ENCODE data around the gene ABL1. TPM values are rescaled to one million over a fixed set of nuclear protein-coding genes. Genes with fewer than 3 reads are reported as not detected.

Gene ABL1
- total RNA-seq, 4 donors from 2014 or later = 31.3 to 40.4 (median 34.8) TPM

GRCh38 chr9:130893341-130894101, 58.5 kb downstream of the ABL1 start:
- no peak for DNase-seq (ENCODE audit: low spot score in 2 of 2)
- Histone ChIP-seq H3K9me3 (no peaks in the 10 kb centered on the region), H3K27me3 (peaks cover 25% of the 10 kb centered on the region), H3K36me3 (peaks cover 45% of the 10 kb centered on the region), H3K27ac (no peak overlapping the region), H3K4me1 (peaks cover 27% of the 10 kb centered on the region), H3K4me3 (no peak overlapping the region)
- no peak for TF ChIP-seq POLR2A (IDR thresholded peaks at IDR 0.05)
- peak in 1 of 2 donors; percentile 28 for TF ChIP-seq CTCF (IDR thresholded peaks at IDR 0.05)
- WGBS = 70% methylated on average over 34 of the region's 34 CpGs

GRCh38 chr9:130894546-130894945, 59.5 kb downstream of the ABL1 start:
- WGBS = no CpG with 5 or more reads among the region's 7 CpGs
- Histone ChIP-seq H3K4me3 (no peak overlapping the region), H3K4me1 (peaks cover 27% of the 10 kb centered on the region), H3K36me3 (peaks cover 36% of the 10 kb centered on the region), H3K27ac (no peak overlapping the region), H3K27me3 (peaks cover 26% of the 10 kb centered on the region), H3K9me3 (no peaks in the 10 kb centered on the region)
- no peak for DNase-seq (ENCODE audit: low spot score in 2 of 2)
- no peak for TF ChIP-seq POLR2A (IDR thresholded peaks at IDR 0.05)
- TF ChIP-seq EP300 (IDR thresholded peaks at IDR 0.05) = no peak
- TF ChIP-seq CTCF (IDR thresholded peaks at IDR 0.05) = no peak
- TF ChIP-seq POLR2AphosphoS5 (IDR thresholded peaks at IDR 0.05) = no peak

DNA sequence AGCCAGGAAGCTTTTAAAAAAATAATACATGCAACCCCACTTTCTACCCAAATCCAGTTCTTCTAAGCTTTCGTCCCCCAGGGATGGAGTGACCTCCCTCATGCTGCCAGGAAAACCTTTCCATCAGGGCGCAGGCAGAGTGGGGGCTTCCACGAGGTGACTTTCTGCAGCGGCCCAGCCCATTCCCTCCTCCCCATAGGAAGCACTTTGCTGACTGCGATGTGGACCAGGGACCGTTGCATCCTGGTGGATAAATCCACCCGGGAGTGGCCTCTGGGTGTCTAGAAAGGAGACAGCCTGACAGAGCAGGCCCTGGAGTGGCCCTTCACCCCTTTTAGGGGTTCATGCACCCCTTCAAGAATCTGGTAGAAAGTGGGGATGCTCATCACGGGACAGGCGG, 60.0 kb downstream of the ABL1 start:
- Histone ChIP-seq H3K27me3 (peaks cover 26% of the 10 kb centered on the region), H3K36me3 (peaks cover 31% of the 10 kb centered on the region), H3K4me1 (peaks cover 27% of the 10 kb centered on the region), H3K9me3 (no peaks in the 10 kb centered on the region), H3K27ac (no peak overlapping the region), H3K4me3 (no peak overlapping the region)
- WGBS = 76% methylated on average over 7 of the region's 9 CpGs
- no peak for TF ChIP-seq EP300 (IDR thresholded peaks at IDR 0.05)
- no peak for DNase-seq (ENCODE audit: low spot score in 2 of 2)

DNA sequence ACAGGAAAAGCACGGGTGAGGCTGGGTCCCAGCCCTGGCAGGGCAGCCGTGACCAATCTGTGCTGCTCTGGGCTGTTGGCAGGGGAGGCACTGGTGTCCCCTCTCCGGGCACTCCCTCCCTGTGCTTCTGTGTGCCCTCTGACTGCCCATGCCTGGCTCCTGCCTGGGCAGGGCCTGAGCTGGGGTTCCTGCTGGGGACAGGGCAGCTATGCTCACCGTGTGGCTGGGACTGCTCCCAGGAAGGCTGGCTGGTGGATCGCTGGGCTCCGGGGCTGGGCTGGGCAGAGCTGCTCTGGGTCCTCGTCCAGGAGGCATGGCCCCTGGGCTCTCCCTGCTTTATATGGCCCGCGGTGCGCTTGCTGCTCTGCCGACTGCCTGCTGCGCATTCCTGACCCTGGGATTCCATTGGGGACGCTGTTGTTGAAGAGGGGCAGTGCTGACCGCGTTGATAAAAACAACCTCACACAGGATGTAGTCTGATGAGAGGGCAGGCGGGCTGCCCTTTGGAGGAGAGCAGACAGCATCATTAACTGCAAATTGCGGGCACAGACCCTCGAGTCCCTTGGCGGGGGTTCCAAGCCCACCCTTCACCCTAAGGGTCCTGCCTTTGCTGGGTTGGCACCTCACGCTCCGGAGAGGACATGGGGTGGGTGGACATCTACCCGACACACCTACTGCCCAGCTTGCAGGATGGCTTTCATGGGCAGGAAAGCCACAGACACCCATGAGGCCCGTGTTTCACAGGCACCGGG, 60.6 kb downstream of the ABL1 start:
- Histone ChIP-seq H3K36me3 (peaks cover 25% of the 10 kb centered on the region), H3K4me1 (peaks cover 27% of the 10 kb centered on the region), H3K27ac (no peak overlapping the region), H3K4me3 (no peak overlapping the region), H3K27me3 (peaks cover 27% of the 10 kb centered on the region), H3K9me3 (no peaks in the 10 kb centered on the region)
- DNase-seq (ENCODE audit: low spot score in 2 of 2) = no peak
- TF ChIP-seq EP300 (IDR thresholded peaks at IDR 0.05) (no peak), POLR2A (IDR thresholded peaks at IDR 0.05) (no peak), POLR2AphosphoS5 (IDR thresholded peaks at IDR 0.05) (no peak), CTCF (IDR thresholded peaks at IDR 0.05) (no peak)
- WGBS = 71% methylated on average over 13 of the region's 24 CpGs

DNA sequence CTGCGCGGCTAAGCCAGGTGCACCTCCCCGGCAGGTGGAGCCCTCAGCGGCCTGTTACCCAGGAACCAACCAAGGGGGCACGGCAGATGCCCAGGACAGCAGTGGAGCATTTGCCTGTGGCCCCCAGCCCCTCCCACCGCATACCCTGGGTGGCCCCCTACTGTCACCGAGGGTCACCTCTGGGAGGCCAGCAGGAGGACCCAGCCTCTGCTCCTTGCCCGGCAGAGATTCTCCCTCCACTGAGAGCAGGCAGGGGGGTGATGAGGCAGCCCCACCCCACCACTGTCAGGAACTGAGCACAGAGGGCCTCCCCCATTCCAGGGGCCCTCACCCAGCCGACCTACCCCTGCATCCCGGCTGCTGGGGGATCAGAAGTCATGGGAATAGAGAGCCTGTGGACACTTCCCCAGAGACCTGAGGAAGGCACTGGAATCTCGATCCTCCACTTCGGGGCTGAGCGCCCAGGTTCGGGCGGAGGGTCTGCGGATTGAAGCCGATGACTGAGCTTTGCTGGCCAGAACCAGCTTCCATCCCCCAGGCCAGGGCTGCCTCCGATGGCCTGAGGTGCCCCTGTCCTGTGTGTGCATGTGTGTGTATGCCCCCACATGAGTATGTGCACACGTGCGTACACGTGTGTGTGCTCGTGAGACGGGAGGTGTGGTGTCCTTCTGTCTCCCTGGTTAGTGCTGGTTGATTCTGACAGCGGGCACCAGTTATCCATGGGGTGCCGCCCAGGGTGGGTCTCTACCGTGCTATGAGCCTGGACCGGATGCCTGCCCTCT, 61.4 kb downstream of the ABL1 start, which contains the start of gene QRFP:
Gene QRFP, minus strand, starts transcription at position 580 of the 782 bp plus-strand sequence. CDS start 2,974 bp downstream, outside the sequence.
- peaks cover 35% of the 10 kb centered on the region for H3K27me3 ChIP-seq
- H3K27ac ChIP-seq = no peak within 1 kb of the TSS
- TF ChIP-seq POLR2AphosphoS5 (IDR thresholded peaks at IDR 0.05) (no peak), POLR2A (IDR thresholded peaks at IDR 0.05) (no peak), EP300 (IDR thresholded peaks at IDR 0.05) (no peak), CTCF (IDR thresholded peaks at IDR 0.05) (no peak)
- peaks cover 18% of the 10 kb centered on the region for H3K36me3 ChIP-seq
- DNase-seq (ENCODE audit: low spot score in 2 of 2) = no peak
- peaks cover 27% of the 10 kb centered on the region for H3K4me1 ChIP-seq
- no peak within 1 kb of the TSS for H3K4me3 ChIP-seq
- no peaks in the 10 kb centered on the region for H3K9me3 ChIP-seq
- WGBS = 70% methylated on average over 2 of the region's 27 CpGs

Measured in suprapubic skin (tissue), 4 donors.